Esophagus muscularis mucosa (tissue), 4 donors: ENCODE measurements around the gene SEZ6L2. TPM values are rescaled to one million over a fixed set of nuclear protein-coding genes. Genes with fewer than 3 reads are reported as not detected.

Experiments
- DNase-seq: peaks from one replicate; pipeline ENCODE4 v3.0.0-alpha.2; 2017; ENCODE audit errors: extremely low spot score
- H3K27ac ChIP-seq, 4 donors: fragments of 200-600 bp; sonication (generic); replicated peaks in 1 of 4; 1 replicate in 3 of 4; 2 replicates in 1 of 4; pipeline ENCODE4 v1.5.1; 2016 to 2019; ENCODE audit warnings: mild to moderate bottlenecking in 1 of 4
- H3K27me3 ChIP-seq, 4 donors: fragments of 200-600 bp; sonication (generic); one replicate each; pipeline versions ENCODE4 v1.5.1 to v1.6.0; 2016 to 2019
- H3K36me3 ChIP-seq, 4 donors: fragments of 200-600 bp; sonication (generic); one replicate each; pipeline ENCODE4 v1.5.1; 2016 to 2019
- H3K4me1 ChIP-seq, 4 donors: fragments of 200-600 bp; sonication (generic); one replicate each; pipeline ENCODE4 v1.5.1; 2016 to 2019
- H3K4me3 ChIP-seq, 4 donors: fragments of 200-600 bp; sonication (generic); 1 replicate in 2 of 4; 2 replicates in 2 of 4; pipeline ENCODE4 v1.5.1; 2016 to 2019; ENCODE audit warnings: mild to moderate bottlenecking in 4 of 4, moderate library complexity in 1 of 4
- H3K9me3 ChIP-seq, 4 donors: fragments of 200-600 bp; sonication (generic); 1 replicate in 3 of 4; 2 replicates in 1 of 4; pipeline ENCODE4 v1.5.1; 2016 to 2019
- EP300 ChIP-seq: sonication (generic); formaldehyde crosslinking; IDR thresholded peaks from one replicate; pipeline ENCODE4 v1.6.1; 2017; ENCODE audit warnings: antibody characterized with exemption
- POLR2A ChIP-seq: fragments of 450-650 bp; IDR thresholded peaks from one replicate; pipeline ENCODE4 v1.6.1; 2017; ENCODE audit warnings: antibody characterized with exemption, moderate library complexity, mild to moderate bottlenecking, low read depth
- POLR2AphosphoS5 ChIP-seq, 2 donors: sonication (generic); formaldehyde crosslinking; IDR thresholded peaks; one replicate each; pipeline ENCODE4 v1.6.1; 2017; ENCODE audit warnings: antibody characterized with exemption in 2 of 2
- WGBS: methylation state at CpG from one replicate; pipeline ENCODE4 v1.1.5; 2018; 5-methylcytosine and 5-hydroxymethylcytosine counted together
- intact Hi-C: fragments of 100-400 bp; cut with DNase I; formaldehyde crosslinking; loops from one replicate; pipeline ENCODE4 v1.15.1; 2023
- total RNA-seq, 4 donors: library from RNA; depleted of rRNA; stranded (reverse); fragments of >200 nt; gene quantifications; one replicate each; pipeline versions ENCODE4 v1.1.0 to v1.2.1, GENCODE V29; 2016
- TF ChIP-seq, protein P1 (sequence below), 3 experiments: fragments of 200-600 bp in 2 of 3; fragments of 450-650 bp in 1 of 3; sonication (generic) in 2 of 3; IDR thresholded peaks; one replicate each; pipeline ENCODE4 v1.5.1; 2017 to 2019; ENCODE audit warnings: antibody characterized with exemption in 3 of 3, mild to moderate bottlenecking in 2 of 3, moderate library complexity in 1 of 3

Gene SEZ6L2
- total RNA-seq, 4 donors from 2014 or later: 0.84 to 7.9 (median 1.0) TPM

DNA sequence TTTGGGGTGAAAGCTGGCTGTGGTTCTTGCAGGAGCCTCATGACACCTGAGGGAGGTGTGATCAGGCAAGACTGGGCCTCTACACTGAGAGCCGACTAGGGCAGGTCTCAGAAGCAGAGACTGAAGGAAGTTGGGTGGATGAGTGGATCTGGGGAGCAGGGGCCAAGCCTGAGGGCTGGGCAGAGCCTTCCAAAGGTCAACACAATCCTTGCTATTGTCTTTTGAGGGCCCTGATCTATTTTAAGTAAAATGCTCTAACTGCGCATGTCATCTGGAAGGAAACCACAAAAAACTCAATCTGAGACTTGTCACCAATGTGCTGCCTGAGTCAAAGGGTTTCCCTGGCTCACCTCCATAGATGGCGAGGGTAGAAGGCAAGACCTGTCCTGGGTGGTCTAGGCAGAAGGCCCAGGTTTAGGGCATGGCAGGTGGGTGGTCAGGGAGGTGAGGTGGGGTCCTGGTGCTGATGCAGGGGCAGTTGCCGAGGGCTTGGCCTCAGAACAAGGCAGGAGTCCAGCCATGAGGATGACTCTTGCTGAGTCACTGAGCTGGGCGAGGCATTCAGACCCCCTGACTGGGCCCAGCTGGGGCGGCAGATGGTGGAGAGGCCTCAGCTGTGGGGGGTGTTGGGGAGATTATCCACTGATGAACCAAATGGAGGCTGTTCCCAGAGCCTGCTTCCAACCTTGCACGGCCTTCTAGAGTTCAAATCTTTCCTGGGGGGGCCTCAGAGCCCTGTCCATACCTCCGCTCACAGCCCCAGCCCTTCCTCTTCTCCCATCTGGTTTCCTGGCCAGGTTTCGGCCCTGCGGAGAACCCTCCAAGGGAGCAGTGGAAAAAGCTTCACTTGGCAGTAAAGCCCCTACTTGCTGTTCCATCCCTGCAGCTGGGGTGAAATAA, 74.0 kb downstream of the SEZ6L2 start:
- WGBS: 47% methylated on average over 9 of the region's 10 CpGs
- Histone ChIP-seq H3K4me1 (peaks cover 56 to 97% (median 89%) of the 10 kb centered on the region in 4 donors), H3K27me3 (no peaks in the 10 kb centered on the region), H3K27ac (peak overlapping the region; percentile 55 to 76 (median 72)), H3K4me3 (peak overlapping the region in 3 of 4 donors; percentile 12 to 36 (median 23)), H3K36me3 (peaks cover 3 to 8% (median 5%) of the 10 kb centered on the region in 4 donors), H3K9me3 (no peaks in the 10 kb centered on the region)
- intact Hi-C loops: no loop called here
- TF ChIP-seq, protein P1, sequence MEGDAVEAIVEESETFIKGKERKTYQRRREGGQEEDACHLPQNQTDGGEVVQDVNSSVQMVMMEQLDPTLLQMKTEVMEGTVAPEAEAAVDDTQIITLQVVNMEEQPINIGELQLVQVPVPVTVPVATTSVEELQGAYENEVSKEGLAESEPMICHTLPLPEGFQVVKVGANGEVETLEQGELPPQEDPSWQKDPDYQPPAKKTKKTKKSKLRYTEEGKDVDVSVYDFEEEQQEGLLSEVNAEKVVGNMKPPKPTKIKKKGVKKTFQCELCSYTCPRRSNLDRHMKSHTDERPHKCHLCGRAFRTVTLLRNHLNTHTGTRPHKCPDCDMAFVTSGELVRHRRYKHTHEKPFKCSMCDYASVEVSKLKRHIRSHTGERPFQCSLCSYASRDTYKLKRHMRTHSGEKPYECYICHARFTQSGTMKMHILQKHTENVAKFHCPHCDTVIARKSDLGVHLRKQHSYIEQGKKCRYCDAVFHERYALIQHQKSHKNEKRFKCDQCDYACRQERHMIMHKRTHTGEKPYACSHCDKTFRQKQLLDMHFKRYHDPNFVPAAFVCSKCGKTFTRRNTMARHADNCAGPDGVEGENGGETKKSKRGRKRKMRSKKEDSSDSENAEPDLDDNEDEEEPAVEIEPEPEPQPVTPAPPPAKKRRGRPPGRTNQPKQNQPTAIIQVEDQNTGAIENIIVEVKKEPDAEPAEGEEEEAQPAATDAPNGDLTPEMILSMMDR (IDR thresholded peaks at IDR 0.05): no peak
- TF ChIP-seq POLR2A: no peak
- no peak for TF ChIP-seq POLR2AphosphoS5 (IDR thresholded peaks at IDR 0.05)
- no peak for TF ChIP-seq EP300
- no peak for DNase-seq

DNA sequence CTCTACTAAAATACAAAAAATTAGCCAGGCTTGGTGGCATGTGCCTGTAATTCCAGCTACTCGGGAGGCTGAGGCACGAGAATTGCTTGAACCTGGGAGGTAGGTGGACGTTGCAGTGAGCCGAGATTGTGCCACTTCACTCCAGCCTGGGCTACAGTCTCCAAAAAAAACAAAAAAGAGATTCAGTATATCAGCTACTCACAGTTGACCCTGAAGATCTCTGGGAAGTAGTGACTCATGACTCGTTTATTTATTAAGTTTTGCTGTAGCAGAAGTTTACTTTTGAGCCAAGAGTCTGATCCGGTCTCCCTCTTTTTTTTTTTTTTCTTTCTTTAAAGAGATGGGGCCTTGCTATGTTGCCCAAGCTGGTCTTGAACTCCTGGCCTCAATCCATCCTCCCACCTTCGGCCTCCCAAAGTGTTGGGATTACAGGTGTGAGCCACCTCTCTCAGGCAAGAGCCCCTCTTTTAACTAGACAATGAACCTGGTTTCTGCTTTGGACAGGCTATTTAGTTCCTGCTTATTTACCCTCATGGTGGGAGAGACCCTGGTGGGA, 74.7 kb downstream of the SEZ6L2 start:
- intact Hi-C loops: no loop called here
- Histone ChIP-seq H3K4me1 (peaks cover 62 to 96% (median 92%) of the 10 kb centered on the region in 4 donors), H3K27ac (peak overlapping the region; percentile 55 to 76 (median 72)), H3K36me3 (peaks cover 0 to 2% (median under 1%) of the 10 kb centered on the region in 4 donors), H3K9me3 (no peaks in the 10 kb centered on the region), H3K27me3 (no peaks in the 10 kb centered on the region), H3K4me3 (peak overlapping the region in 3 of 4 donors; percentile 5 to 36 (median 23))
- no peak for DNase-seq
- TF ChIP-seq, protein P1 (IDR thresholded peaks at IDR 0.05): no peak
- TF ChIP-seq POLR2A: no peak
- no peak for TF ChIP-seq EP300
- TF ChIP-seq POLR2AphosphoS5 (IDR thresholded peaks at IDR 0.05): no peak
- 36% methylated on average over 4 of the region's 7 CpGs for WGBS

DNA sequence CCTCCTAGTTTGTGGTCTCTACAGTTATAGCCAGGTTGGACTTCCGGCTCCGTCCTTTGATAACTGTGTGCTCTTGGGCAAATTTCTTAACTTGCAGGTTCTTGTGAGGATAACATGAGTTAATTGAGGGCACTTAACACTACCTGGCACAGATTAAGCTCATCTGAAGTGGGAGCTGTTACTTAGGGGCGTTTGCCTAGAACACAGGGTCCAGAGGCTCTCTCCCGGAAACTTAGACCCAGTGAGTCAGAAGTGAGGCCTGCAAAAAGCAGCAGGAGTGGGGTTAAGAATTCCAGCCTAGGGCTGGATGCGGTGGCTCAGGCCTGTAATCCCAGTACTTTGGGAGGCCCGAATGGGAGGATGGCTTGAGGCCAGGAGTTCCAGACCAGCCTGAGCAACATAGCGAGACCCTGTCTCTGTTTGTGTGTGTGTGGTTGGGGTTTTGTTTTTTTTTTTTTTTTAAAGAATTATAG, 77.7 kb downstream of the SEZ6L2 start:
- H3K36me3 ChIP-seq: peaks cover 0 to 19% (median 16%) of the 10 kb centered on the region in 4 donors
- TF ChIP-seq, protein P1 (IDR thresholded peaks at IDR 0.05): no peak
- TF ChIP-seq EP300 (no peak), POLR2AphosphoS5 (IDR thresholded peaks at IDR 0.05) (no peak), POLR2A (no peak)
- H3K27me3 ChIP-seq: no peaks in the 10 kb centered on the region
- no peaks in the 10 kb centered on the region for H3K9me3 ChIP-seq
- WGBS: 45% methylated on average over 7 of the region's 7 CpGs
- no peak for DNase-seq
- H3K27ac ChIP-seq: peak overlapping the region; percentile 81 to 91 (median 86)
- peaks cover 80 to 97% (median 95%) of the 10 kb centered on the region in 4 donors for H3K4me1 ChIP-seq
- H3K4me3 ChIP-seq: peak overlapping the region; percentile 64 to 82 (median 72)
- intact Hi-C loops: no loop called here

Other genes starting within 250 kb of the SEZ6L2 start
- gene SPN, start 236.3 kb downstream of the SEZ6L2 start, total RNA-seq: 1 to 10 TPM; 1.1 to 4.2 (median 2.6) TPM
- gene QPRT, start 220.4 kb downstream of the SEZ6L2 start, total RNA-seq: 1 to 10 TPM; 1.7 to 5.1 (median 2.7) TPM
- gene C16orf54, start 153.6 kb downstream of the SEZ6L2 start, total RNA-seq: 1 to 10 TPM; 1.3 to 2.5 (median 1.8) TPM
- under 1 TPM in 1 of 4 donors, not detected in 3; 0.23 TPM for gene ZG16, start 121.3 kb downstream of the SEZ6L2 start, total RNA-seq
- gene KIF22, start 108.8 kb downstream of the SEZ6L2 start, total RNA-seq: 10 to 100 TPM; 10.8 to 12.3 (median 11.8) TPM
- 100 to 1,000 TPM; 120 to 284 (median 158) TPM for gene MAZ, start 93.0 kb downstream of the SEZ6L2 start, total RNA-seq
- 10 to 100 TPM in 1 of 4 donors, 1 to 10 TPM in 3; 3.6 to 11.2 (median 6.7) TPM for gene PRRT2, start 87.4 kb downstream of the SEZ6L2 start, total RNA-seq
- gene PAGR1, start 83.4 kb downstream of the SEZ6L2 start, total RNA-seq: 10 to 100 TPM; 20.9 to 26.9 (median 26.5) TPM
- gene MVP, start 79.1 kb downstream of the SEZ6L2 start, total RNA-seq: 100 to 1,000 TPM; 101 to 156 (median 123) TPM
- gene CDIPT, start 36.3 kb downstream of the SEZ6L2 start, total RNA-seq: 100 to 1,000 TPM; 105 to 178 (median 141) TPM
- gene ASPHD1, start 938 bp upstream of the SEZ6L2 start, total RNA-seq: under 1 TPM in 1 of 4 donors, not detected in 3; 0.33 TPM
- 10 to 100 TPM; 14.4 to 25.7 (median 18.8) TPM for gene KCTD13, start 26.7 kb upstream of the SEZ6L2 start, total RNA-seq
- gene TMEM219, start 62.5 kb upstream of the SEZ6L2 start, total RNA-seq: 100 to 1,000 TPM in 3 of 4 donors, 10 to 100 TPM in 1; 96.8 to 114 (median 105) TPM
- gene TAOK2, start 74.3 kb upstream of the SEZ6L2 start, total RNA-seq: 10 to 100 TPM; 40.9 to 63.6 (median 51.4) TPM
- gene HIRIP3, start 96.1 kb upstream of the SEZ6L2 start, total RNA-seq: 10 to 100 TPM; 20.8 to 39.4 (median 22.1) TPM
- 10 to 100 TPM; 38.2 to 58.1 (median 43.5) TPM for gene INO80E, start 96.7 kb upstream of the SEZ6L2 start, total RNA-seq
- under 1 TPM in 2 of 4 donors, not detected in 2; 0.50 to 0.83 TPM for gene DOC2A, start 111.5 kb upstream of the SEZ6L2 start, total RNA-seq
- not detected for gene C16orf92, start 123.6 kb upstream of the SEZ6L2 start, total RNA-seq
- gene TLCD3B, start 131.7 kb upstream of the SEZ6L2 start, total RNA-seq: under 1 TPM in 1 of 4 donors, not detected in 3; 0.23 TPM
- gene ALDOA, start 166.2 kb upstream of the SEZ6L2 start, total RNA-seq: 1,000 to 10,000 TPM; 1,300 to 1,765 (median 1,454) TPM
- gene PPP4C, start 176.4 kb upstream of the SEZ6L2 start, total RNA-seq: 10 to 100 TPM; 43.6 to 61.3 (median 51.5) TPM
- gene TBX6, start 192.4 kb upstream of the SEZ6L2 start, total RNA-seq: 1 to 10 TPM in 1 of 4 donors, under 1 TPM in 3; 0.42 to 1.3 (median 0.67) TPM
- gene YPEL3, start 196.7 kb upstream of the SEZ6L2 start, total RNA-seq: 100 to 1,000 TPM in 3 of 4 donors, 10 to 100 TPM in 1; 72.7 to 222 (median 154) TPM
- 1 to 10 TPM in 3 of 4 donors, under 1 TPM in 1; 0.66 to 3.7 (median 2.2) TPM for gene GDPD3, start 214.0 kb upstream of the SEZ6L2 start, total RNA-seq
- 10 to 100 TPM; 40.4 to 70.8 (median 56.9) TPM for gene MAPK3, start 223.7 kb upstream of the SEZ6L2 start, total RNA-seq